Measurements from ENCODE around the gene LEFTY1.
"Not testable (repeated sequence)": the region's sequence is repeated elsewhere in the genome, so short reads cannot be mapped to it uniquely, and the experiment has no call there.

The LEFTY1 gene

GRCh38 chr1:225888898-225889601, at the start of gene LEFTY1:
Gene LEFTY1 (minus strand): TSS chr1:225889146. CDS start chr1:225889066, 80 bp downstream.
- no peak for DNase-seq

- no peak for DNase-seq
These were observed 48.4 kb upstream of the LEFTY1 start for GRCh38 chr1:225937048-225937968.

GRCh38 chr1:225936523-225936922, 47.6 kb upstream of the LEFTY1 start:
- no peak for DNase-seq

- DNase-seq, result not testable (repeated sequence)
These were observed 47.1 kb upstream of the LEFTY1 start for GRCh38 chr1:225936086-225936485.

GRCh38 chr1:225934711-225935110, 45.8 kb upstream of the LEFTY1 start:
- no peak for DNase-seq

GRCh38 chr1:225933072-225933471, 44.1 kb upstream of the LEFTY1 start:
- DNase-seq, result no peak

GRCh38 chr1:225931270-225932136, 42.6 kb upstream of the LEFTY1 start:
- DNase-seq, result no peak

GRCh38 chr1:225930566-225930965, 41.6 kb upstream of the LEFTY1 start:
- DNase-seq, result no peak

- not testable (repeated sequence) for DNase-seq
These were observed 40.5 kb upstream of the LEFTY1 start for GRCh38 chr1:225929462-225929861.

- no peak for DNase-seq
These were observed 39.5 kb upstream of the LEFTY1 start for GRCh38 chr1:225928186-225929175.

GRCh38 chr1:225926551-225927113, 37.7 kb upstream of the LEFTY1 start:
- no peak for DNase-seq

GRCh38 chr1:225923692-225924555, 35.0 kb upstream of the LEFTY1 start, which contains the start of gene PYCR2:
Gene PYCR2 (minus strand): TSS chr1:225924250. CDS start chr1:225924110, 140 bp downstream.
- peak; percentile 93 for DNase-seq

GRCh38 chr1:225923381-225923691, 34.4 kb upstream of the LEFTY1 start:
- no peak for DNase-seq

GRCh38 chr1:225921734-225922709, 33.1 kb upstream of the LEFTY1 start:
- no peak for DNase-seq

- no peak for DNase-seq
These were observed 31.0 kb upstream of the LEFTY1 start for GRCh38 chr1:225919906-225920305.

GRCh38 chr1:225918280-225918679, 29.3 kb upstream of the LEFTY1 start:
- DNase-seq, result no peak

- no peak for DNase-seq
These were observed 28.6 kb upstream of the LEFTY1 start for GRCh38 chr1:225917536-225917935.

GRCh38 chr1:225917101-225917500, 28.2 kb upstream of the LEFTY1 start:
- DNase-seq, result no peak

- DNase-seq, result no peak
These were observed 26.6 kb upstream of the LEFTY1 start for GRCh38 chr1:225915538-225915991.

Measured in NK-92 treated with Interleukin-12 subunit alpha and Interleukin-12 subunit beta, amount 100 ng/mL, for 24 hours (cell line).